Activated B cell treated with CpG ODN at 0.5 μM for 24 hours (primary cell): ENCODE data around the gene PTPN4. TPM values are rescaled to one million over a fixed set of nuclear protein-coding genes. Genes with fewer than 3 reads are reported as not detected.

Source experiments
- ATAC-seq: fragments of 200-7000 bp; cut with Tn5 transposase; one replicate; pipeline ENCODE4 v1.10.0; 2021; ENCODE audit warnings: low read depth, mild to moderate bottlenecking, moderate library complexity
- CTCF ChIA-PET: fragments of 350-600 bp; sonication (Branson Sonifier 250); formaldehyde crosslinking; loops from one replicate; lab custom pipeline; 2021; ENCODE audit warnings: antibody characterized with exemption; lab: Charles Lee
- POLR2A ChIA-PET: fragments of 350-600 bp; sonication (Branson Sonifier 250); formaldehyde crosslinking; loops from one replicate; lab custom pipeline; 2021; ENCODE audit warnings: antibody characterized with exemption; lab: Charles Lee
- DNase-seq: peaks from one replicate; pipeline ENCODE4 v3.0.0; 2022
- H3K27ac Mint-ChIP-seq: one replicate; pipeline ENCODE4 v1.8.0; 2020; ENCODE audit warnings: mixed read lengths
- H3K27me3 Mint-ChIP-seq: one replicate; pipeline ENCODE4 v1.8.0; 2021; ENCODE audit warnings: mixed read lengths
- H3K36me3 Mint-ChIP-seq: one replicate; pipeline ENCODE4 v1.8.0; 2021; ENCODE audit warnings: low read depth, mixed read lengths
- H3K4me1 Mint-ChIP-seq: one replicate; pipeline ENCODE4 v1.8.0; 2021; ENCODE audit warnings: mixed read lengths
- H3K4me3 Mint-ChIP-seq: one replicate; pipeline ENCODE4 v1.8.0; 2020; ENCODE audit warnings: mild to moderate bottlenecking, mixed read lengths
- H3K9me3 Mint-ChIP-seq: one replicate; pipeline ENCODE4 v1.8.0; 2020; ENCODE audit warnings: mixed read lengths
- intact Hi-C: fragments of 100-400 bp; cut with micrococcal nuclease; formaldehyde crosslinking; loops from one replicate; pipeline ENCODE4 v1.15.1; 2024
- total RNA-seq: library from RNA; stranded (reverse); gene quantifications from 2 replicates; pipeline ENCODE4 v1.2.3, GENCODE V29; 2022
- TF ChIP-seq, protein P1 (sequence below): fragments of 200-600 bp; IDR thresholded peaks from one replicate; pipeline ENCODE4 v1.8.0; 2022; ENCODE audit warnings: antibody characterized with exemption, mild to moderate bottlenecking

Gene PTPN4
- total RNA-seq, 1 donor from 2014 or later = 41.2 TPM

DNA sequence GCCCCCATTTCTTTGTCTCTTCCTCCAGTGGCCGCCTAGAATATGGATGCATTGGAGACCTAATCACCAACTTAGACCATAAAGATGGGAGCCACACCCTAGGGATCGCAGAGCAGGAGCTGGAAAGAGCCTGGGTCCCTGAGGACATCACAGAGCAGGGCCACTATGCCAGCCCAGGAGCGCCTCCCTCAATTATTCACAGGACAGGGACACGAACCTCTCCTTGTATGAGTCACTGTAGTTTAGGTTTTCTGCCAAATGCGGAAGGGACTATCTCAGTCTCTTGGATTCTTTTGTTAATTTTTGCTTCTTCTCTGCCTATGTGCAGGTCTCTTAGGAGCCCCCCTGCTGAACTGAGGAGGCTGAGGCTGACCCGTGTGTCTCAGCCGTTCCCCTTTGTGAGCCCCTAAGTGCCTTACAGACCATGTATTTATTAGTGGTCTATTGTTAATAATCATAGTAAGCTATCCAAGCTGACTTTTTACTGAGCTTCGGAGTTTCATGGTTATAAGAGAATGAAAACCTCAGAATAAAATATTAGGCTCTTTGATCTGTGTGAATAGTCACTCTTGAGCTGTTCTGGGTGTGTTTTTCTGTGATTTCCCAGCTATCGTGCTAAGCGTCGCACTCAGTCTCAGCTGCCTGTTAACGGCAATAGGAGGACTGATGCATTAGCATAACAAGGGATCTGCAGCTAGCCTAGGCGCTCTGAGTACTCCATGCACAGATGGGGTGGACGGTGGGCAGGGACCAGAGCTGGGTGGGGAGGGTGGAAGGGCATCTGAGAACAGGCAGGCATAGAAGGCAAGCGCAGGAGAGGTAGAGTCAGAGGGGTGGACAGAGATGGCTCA is 12.7 kb upstream of the PTPN4 start:
- intact Hi-C loops = no loop called here
- POLR2A ChIA-PET = no interaction called here
- no peaks in the 10 kb centered on the region for H3K9me3 Mint-ChIP-seq
- H3K4me1 Mint-ChIP-seq = no peaks in the 10 kb centered on the region
- H3K27ac Mint-ChIP-seq = no peak overlapping the region
- no peak overlapping the region for H3K4me3 Mint-ChIP-seq
- no peaks in the 10 kb centered on the region for H3K36me3 Mint-ChIP-seq
- TF ChIP-seq, protein P1, sequence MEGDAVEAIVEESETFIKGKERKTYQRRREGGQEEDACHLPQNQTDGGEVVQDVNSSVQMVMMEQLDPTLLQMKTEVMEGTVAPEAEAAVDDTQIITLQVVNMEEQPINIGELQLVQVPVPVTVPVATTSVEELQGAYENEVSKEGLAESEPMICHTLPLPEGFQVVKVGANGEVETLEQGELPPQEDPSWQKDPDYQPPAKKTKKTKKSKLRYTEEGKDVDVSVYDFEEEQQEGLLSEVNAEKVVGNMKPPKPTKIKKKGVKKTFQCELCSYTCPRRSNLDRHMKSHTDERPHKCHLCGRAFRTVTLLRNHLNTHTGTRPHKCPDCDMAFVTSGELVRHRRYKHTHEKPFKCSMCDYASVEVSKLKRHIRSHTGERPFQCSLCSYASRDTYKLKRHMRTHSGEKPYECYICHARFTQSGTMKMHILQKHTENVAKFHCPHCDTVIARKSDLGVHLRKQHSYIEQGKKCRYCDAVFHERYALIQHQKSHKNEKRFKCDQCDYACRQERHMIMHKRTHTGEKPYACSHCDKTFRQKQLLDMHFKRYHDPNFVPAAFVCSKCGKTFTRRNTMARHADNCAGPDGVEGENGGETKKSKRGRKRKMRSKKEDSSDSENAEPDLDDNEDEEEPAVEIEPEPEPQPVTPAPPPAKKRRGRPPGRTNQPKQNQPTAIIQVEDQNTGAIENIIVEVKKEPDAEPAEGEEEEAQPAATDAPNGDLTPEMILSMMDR = no peak
- peaks cover 12% of the 10 kb centered on the region for H3K27me3 Mint-ChIP-seq
- DNase-seq = no peak
- ATAC-seq = no peak
- CTCF ChIA-PET = interaction anchor here (1.3 kb wide), 1 partner anchor 79 kb away, joined by 4 read pairs; no protein-coding TSS in a partner anchor

DNA sequence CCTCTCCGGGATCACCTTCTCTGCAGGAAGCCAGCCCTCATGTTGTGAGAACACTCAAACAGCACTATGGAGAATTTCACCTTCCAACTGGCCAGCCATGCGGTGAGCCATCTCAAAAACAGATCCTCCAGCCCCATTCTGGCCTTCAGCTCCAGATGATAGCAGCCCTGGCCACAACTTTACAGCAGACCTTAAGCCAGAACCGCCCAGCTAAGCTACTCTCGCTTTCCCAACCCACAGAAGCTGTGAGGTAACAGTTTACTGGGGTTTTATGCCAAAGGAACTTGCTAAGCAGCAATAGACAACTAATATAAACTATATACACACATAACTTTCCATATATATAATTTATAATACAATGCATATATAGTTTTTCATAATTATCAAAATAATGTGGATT is 11.6 kb upstream of the PTPN4 start:
- H3K4me3 Mint-ChIP-seq = no peak overlapping the region
- H3K36me3 Mint-ChIP-seq = no peaks in the 10 kb centered on the region
- no peak for ATAC-seq
- no peak overlapping the region for H3K27ac Mint-ChIP-seq
- no peak for DNase-seq
- H3K9me3 Mint-ChIP-seq = no peaks in the 10 kb centered on the region
- CTCF ChIA-PET = interaction anchor here (1.3 kb wide), 1 partner anchor 78 kb away, joined by 4 read pairs; no protein-coding TSS in a partner anchor
- intact Hi-C loops = no loop called here
- TF ChIP-seq, protein P1 = no peak
- H3K4me1 Mint-ChIP-seq = no peaks in the 10 kb centered on the region
- POLR2A ChIA-PET = no interaction called here
- peaks cover 11% of the 10 kb centered on the region for H3K27me3 Mint-ChIP-seq

DNA sequence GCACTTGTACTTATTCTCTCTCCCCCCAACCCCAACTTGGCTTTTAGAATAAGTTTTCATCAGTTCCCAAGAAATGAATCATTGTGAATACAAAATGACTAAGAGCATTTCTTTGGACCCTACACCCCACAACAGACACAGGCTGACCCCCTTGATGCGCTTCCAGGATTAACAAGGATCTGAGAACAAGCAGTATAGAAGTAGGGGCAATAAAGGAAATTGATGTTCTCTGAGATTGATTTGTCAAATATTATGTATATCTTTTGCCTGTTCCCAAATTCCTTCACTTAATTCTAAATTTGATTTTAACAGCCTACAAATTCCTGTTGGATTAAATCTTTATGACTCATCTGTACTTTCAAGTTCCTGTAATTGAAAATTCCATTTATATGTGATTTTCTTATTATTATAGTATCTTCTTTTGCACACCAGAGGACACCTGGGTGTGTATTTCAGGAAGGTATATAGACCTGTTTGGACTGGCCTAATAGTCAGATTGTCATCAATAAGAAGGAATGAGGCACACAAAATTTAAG is 10.2 kb upstream of the PTPN4 start:
- Mint-ChIP-seq H3K9me3 (no peaks in the 10 kb centered on the region), H3K36me3 (no peaks in the 10 kb centered on the region), H3K4me3 (no peak overlapping the region), H3K4me1 (no peaks in the 10 kb centered on the region), H3K27ac (no peak overlapping the region), H3K27me3 (peaks cover 8% of the 10 kb centered on the region)
- TF ChIP-seq, protein P1 = no peak
- intact Hi-C loops = no loop called here
- CTCF ChIA-PET = interaction anchor here (0.9 kb wide), 1 partner anchor 9 kb away, joined by 3 read pairs; no protein-coding TSS in a partner anchor
- DNase-seq (no peak), ATAC-seq (no peak)
- POLR2A ChIA-PET = no interaction called here

DNA sequence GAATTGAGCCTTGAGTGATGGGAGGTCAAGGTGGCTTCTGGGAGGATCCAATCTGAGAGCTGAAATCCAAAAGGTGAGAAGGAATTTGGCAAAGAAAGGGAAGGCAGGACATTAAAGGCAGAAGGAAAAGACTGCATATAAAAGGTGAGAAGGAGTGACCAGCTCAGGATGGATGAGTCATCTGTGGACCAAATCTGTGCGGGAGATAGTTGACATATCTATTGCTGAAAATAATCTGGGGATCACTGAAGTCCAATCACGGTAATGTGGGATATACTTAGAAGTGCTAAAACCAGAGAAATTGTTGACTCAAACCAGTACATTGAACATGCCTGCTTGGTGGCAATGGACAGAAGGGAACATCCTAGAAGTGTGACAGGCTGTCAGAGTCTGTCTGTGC is 8.0 kb upstream of the PTPN4 start:
- Mint-ChIP-seq H3K36me3 (no peaks in the 10 kb centered on the region), H3K9me3 (no peaks in the 10 kb centered on the region), H3K27ac (no peak overlapping the region), H3K4me1 (no peaks in the 10 kb centered on the region), H3K27me3 (peaks cover 8% of the 10 kb centered on the region), H3K4me3 (no peak overlapping the region)
- CTCF ChIA-PET = interaction anchor here (1.0 to 1.8 kb wide), 4 partner anchors 10 to 562 kb away, joined by 3 to 8 read pairs (median 4); no protein-coding TSS in a partner anchor
- POLR2A ChIA-PET = no interaction called here
- intact Hi-C loops = loop anchor here (2.0 kb wide), 2 partner anchors 357 to 929 kb away; no protein-coding TSS in a partner anchor
- no peak for ATAC-seq
- TF ChIP-seq, protein P1 = no peak
- DNase-seq = no peak
